DMS 273 treated with DMSO at 0.1 percent for 48 hours (cell line): ENCODE results near the gene CHDH.

Experiments used
- DNase-seq: peaks from one replicate; lab custom pipeline; 2025; lab: John Stamatoyannopoulos, UW

Gene CHDH

GRCh38 chr3:53789459-53789858 lies 56.8 kb downstream of the CHDH start:
- no peak for DNase-seq

GRCh38 chr3:53788038-53788437 lies 58.2 kb downstream of the CHDH start:
- no peak for DNase-seq

- DNase-seq = no peak
These were observed 59.2 kb downstream of the CHDH start for GRCh38 chr3:53787016-53787415.

GRCh38 chr3:53780806-53781205 lies 65.4 kb downstream of the CHDH start:
- no peak for DNase-seq

- no peak for DNase-seq
These were observed 66.0 kb downstream of the CHDH start for GRCh38 chr3:53780171-53780570.

- no peak for DNase-seq
These were observed 68.1 kb downstream of the CHDH start for GRCh38 chr3:53778153-53778552.

- DNase-seq = no peak
These were observed 68.8 kb downstream of the CHDH start for GRCh38 chr3:53777468-53777867.

- DNase-seq = no peak
These were observed 69.6 kb downstream of the CHDH start for GRCh38 chr3:53776494-53777101.

- no peak for DNase-seq
These were observed 70.4 kb downstream of the CHDH start for GRCh38 chr3:53775834-53776251.

- DNase-seq = no peak
These were observed 71.2 kb downstream of the CHDH start for GRCh38 chr3:53775018-53775417.

- DNase-seq = no peak
These were observed 71.8 kb downstream of the CHDH start for GRCh38 chr3:53774414-53774813.

- DNase-seq = no peak
These were observed 72.4 kb downstream of the CHDH start for GRCh38 chr3:53773611-53774368.

- DNase-seq = no peak
These were observed 73.2 kb downstream of the CHDH start for GRCh38 chr3:53773021-53773436.

GRCh38 chr3:53772562-53772961 lies 73.7 kb downstream of the CHDH start:
- DNase-seq = no peak

GRCh38 chr3:53768478-53769459 lies 77.5 kb downstream of the CHDH start:
- DNase-seq = no peak

GRCh38 chr3:53766706-53767105 lies 79.5 kb downstream of the CHDH start:
- no peak for DNase-seq

GRCh38 chr3:53765753-53766152 lies 80.5 kb downstream of the CHDH start:
- no peak for DNase-seq

- DNase-seq = peak; percentile 5
These were observed 82.0 kb downstream of the CHDH start for GRCh38 chr3:53764026-53764775.

GRCh38 chr3:53763353-53763752 lies 82.9 kb downstream of the CHDH start:
- no peak for DNase-seq
